H1 (cell line): ENCODE results near the gene DNASE1L1. TPM values are rescaled to one million over a fixed set of nuclear protein-coding genes. Genes with fewer than 3 reads are reported as not detected.
A peak's percentile ranks its signal among the peaks of the same experiment; 100 is the strongest.

ENCODE experiments used
- CTCF ChIA-PET: fragments of 300-600 bp; sonication (Branson Sonifier 250); formaldehyde crosslinking; loops from one replicate; lab custom pipeline; 2021; ENCODE audit not compliant: partially characterized antibody; lab: Charles Lee
- POLR2A ChIA-PET: fragments of 300-600 bp; sonication (Branson Sonifier 250); formaldehyde crosslinking; loops from one replicate; lab custom pipeline; 2021; ENCODE audit warnings: inconsistent platforms; ENCODE audit not compliant: partially characterized antibody; lab: Charles Lee
- DNase-seq, 2 experiments: peaks; one replicate each; pipeline versions ENCODE4 v3.0.0 to v3.0.0-alpha.2; 2010 to 2022; ENCODE audit warnings: low spot score in 2 of 2, low read depth in 1 of 2, mixed read lengths in 1 of 2
- FAIRE-seq: peaks from 2 replicates; lab custom pipeline; 2011; peaks lifted over from hg19 to GRCh38; lab: Jason Lieb, UNC
- H2AFZ ChIP-seq: 2 replicates; pipeline ENCODE4 v1.8.1; 2012; ENCODE audit warnings: low read length, inconsistent platforms
- H2AK5ac ChIP-seq: 2 replicates; pipeline ENCODE4 v1.6.1; 2013; ENCODE audit warnings: low read depth, low read length
- H2BK120ac ChIP-seq: replicated peaks from 2 replicates; pipeline ENCODE3; 2013; ENCODE audit warnings: low read depth, low read length, inconsistent platforms
- H2BK12ac ChIP-seq: 2 replicates; pipeline ENCODE4 v1.6.1; 2013; ENCODE audit warnings: low read depth, low read length
- H2BK15ac ChIP-seq: 2 replicates; pipeline ENCODE4 v1.6.1; 2013; ENCODE audit warnings: low read length
- H2BK20ac ChIP-seq: 2 replicates; pipeline ENCODE4 v1.6.1; 2013; ENCODE audit warnings: low read length
- H2BK5ac ChIP-seq: 2 replicates; pipeline ENCODE4 v1.6.1; 2013; ENCODE audit warnings: low read depth, low read length
- H3K14ac ChIP-seq: 2 replicates; pipeline ENCODE4 v1.6.1; 2013; ENCODE audit warnings: inconsistent platforms; ENCODE audit not compliant: insufficient read length
- H3K18ac ChIP-seq: 2 replicates; pipeline ENCODE4 v1.6.1; 2013; ENCODE audit warnings: low read length; ENCODE audit errors: extremely low read depth
- H3K23ac ChIP-seq: 2 replicates; pipeline ENCODE4 v1.6.1; 2013; ENCODE audit warnings: inconsistent platforms; ENCODE audit not compliant: insufficient read length
- H3K23me2 ChIP-seq: 2 replicates; pipeline ENCODE4 v1.6.1; 2013; ENCODE audit warnings: low read depth, low read length
- H3K27ac ChIP-seq: 2 replicates; pipeline ENCODE4 v1.6.1; 2011; ENCODE audit warnings: low read depth, low read length, inconsistent platforms
- H3K27me3 ChIP-seq, 4 experiments: replicated peaks in 1 of 4; 1 replicate in 1 of 4; 2 replicates in 3 of 4; pipeline versions ENCODE4 v1.6.1 to v1.8.1; 2011 to 2013; ENCODE audit warnings: low read length in 3 of 4, mild to moderate bottlenecking in 3 of 4, inconsistent platforms in 2 of 4, mixed read lengths in 2 of 4, moderate library complexity in 1 of 4; ENCODE audit not compliant: control insufficient read depth in 3 of 4, insufficient read depth in 3 of 4; ENCODE audit errors: extremely low read depth in 1 of 4
- H3K36me3 ChIP-seq, 4 experiments: 2 replicates each; pipeline versions ENCODE4 v1.6.1 to v1.8.1; 2011 to 2013; ENCODE audit warnings: mild to moderate bottlenecking in 4 of 4, low read length in 3 of 4, moderate library complexity in 2 of 4, control low read depth in 1 of 4, inconsistent platforms in 1 of 4; ENCODE audit not compliant: insufficient read depth in 4 of 4, control insufficient read depth in 2 of 4
- H3K4ac ChIP-seq: replicated peaks from 2 replicates; pipeline ENCODE3; 2013; ENCODE audit warnings: low read length, low read depth, mixed read lengths, inconsistent platforms; ENCODE audit not compliant: insufficient read length
- H3K4me1 ChIP-seq, 4 experiments: replicated peaks in 1 of 4; 1 replicate in 1 of 4; 2 replicates in 3 of 4; pipeline versions ENCODE4 v1.6.1 to v1.8.1; 2011 to 2013; ENCODE audit warnings: low read length in 3 of 4, inconsistent platforms in 2 of 4, mixed read lengths in 1 of 4; ENCODE audit not compliant: insufficient read depth in 4 of 4, control insufficient read depth in 3 of 4
- H3K4me2 ChIP-seq, 2 experiments: 2 replicates each; pipeline versions ENCODE4 v1.6.1 to v1.8.1; 2011 to 2013; ENCODE audit warnings: low read depth in 2 of 2, low read length in 2 of 2, control low read depth in 1 of 2, inconsistent platforms in 1 of 2, mild to moderate bottlenecking in 1 of 2; ENCODE audit not compliant: insufficient read depth in 1 of 2
- H3K4me3 ChIP-seq, 4 experiments: fragments of 200-600, 300-600 bp in 1 of 4; sonication (generic), shearing (Covaris generic), sonication (Bioruptor Twin) in 1 of 4; 2 replicates each; pipeline versions ENCODE4 v1.5.1 to v1.8.1; 2011 to 2016; ENCODE audit warnings: low read length in 4 of 4, low read depth in 3 of 4, control low read depth in 2 of 4, inconsistent platforms in 2 of 4, mild to moderate bottlenecking in 2 of 4, mixed read lengths in 1 of 4, moderate library complexity in 1 of 4; ENCODE audit not compliant: insufficient read depth in 2 of 4; ENCODE audit errors: extremely low read depth in 1 of 4
- H3K56ac ChIP-seq: replicated peaks from 2 replicates; pipeline ENCODE3; 2013; ENCODE audit warnings: low read depth, mild to moderate bottlenecking, mixed read lengths, low read length, inconsistent platforms; ENCODE audit not compliant: insufficient read length
- H3K79me1 ChIP-seq: 2 replicates; pipeline ENCODE4 v1.6.1; 2013; ENCODE audit warnings: low read depth, low read length, control low read depth
- H3K79me2 ChIP-seq, 2 experiments: 2 replicates each; pipeline versions ENCODE4 v1.6.1 to v1.8.1; 2012 to 2013; ENCODE audit warnings: low read length in 2 of 2, mild to moderate bottlenecking in 2 of 2, inconsistent platforms in 1 of 2; ENCODE audit not compliant: insufficient read depth in 2 of 2, control insufficient read depth in 1 of 2
- H3K9ac ChIP-seq, 4 experiments: replicated peaks in 1 of 4; 1 replicate in 1 of 4; 2 replicates in 3 of 4; pipeline versions ENCODE4 v1.6.1 to v1.8.1; 2011 to 2013; ENCODE audit warnings: low read depth in 3 of 4, low read length in 3 of 4, control low read depth in 2 of 4, mild to moderate bottlenecking in 2 of 4, moderate library complexity in 2 of 4, inconsistent platforms in 1 of 4; ENCODE audit errors: extremely low read depth in 1 of 4
- H3K9me3 ChIP-seq, 2 experiments: 2 replicates each; pipeline versions ENCODE4 v1.6.1 to v1.8.1; 2012 to 2013; ENCODE audit warnings: mild to moderate bottlenecking in 2 of 2, moderate library complexity in 2 of 2, control low read depth in 1 of 2, inconsistent platforms in 1 of 2, low read depth in 1 of 2, low read length in 1 of 2, mixed read lengths in 1 of 2; ENCODE audit not compliant: insufficient read depth in 2 of 2
- H4K20me1 ChIP-seq, 2 experiments: replicated peaks in 1 of 2; 2 replicates each; pipeline versions ENCODE3 to v1.8.1; 2011 to 2013; ENCODE audit warnings: inconsistent platforms in 2 of 2, low read length in 2 of 2, mild to moderate bottlenecking in 1 of 2; ENCODE audit not compliant: insufficient read depth in 2 of 2, control insufficient read depth in 1 of 2
- H4K5ac ChIP-seq: 2 replicates; pipeline ENCODE4 v1.6.1; 2013; ENCODE audit warnings: low read length, low read depth, mixed read lengths, inconsistent platforms; ENCODE audit not compliant: insufficient read length
- H4K8ac ChIP-seq: 2 replicates; pipeline ENCODE4 v1.8.0; 2013; ENCODE audit warnings: mild to moderate bottlenecking, moderate library complexity, low read length, inconsistent platforms; ENCODE audit not compliant: insufficient read depth; ENCODE audit errors: extremely low read depth
- H4K91ac ChIP-seq: replicated peaks from 2 replicates; pipeline ENCODE3; 2013; ENCODE audit warnings: low read length, mixed read lengths, inconsistent platforms; ENCODE audit not compliant: insufficient read length
- BRCA1 ChIP-seq: IDR thresholded peaks from 2 replicates; pipeline ENCODE4 v1.6.1; 2012; ENCODE audit warnings: low read depth, low read length, improper control_type of control experiment
- CBX8 ChIP-seq: fragments of 300-800, 300-1000 bp; sonication (generic); IDR thresholded peaks from 2 replicates; pipeline ENCODE4 v1.7.1; 2016; ENCODE audit warnings: low read depth, low read length, borderline replicate concordance
- CREB1 ChIP-seq: IDR thresholded peaks from 2 replicates; pipeline ENCODE4 v1.6.1; 2012; ENCODE audit warnings: inconsistent platforms
- HDAC6 ChIP-seq: IDR thresholded peaks from one replicate; pipeline ENCODE4 v1.7.1; 2012; ENCODE audit warnings: low read depth, mild to moderate bottlenecking, inconsistent platforms, low read length, moderate library complexity
- RAD21 ChIP-seq, 2 experiments: IDR thresholded peaks in 1 of 2; conservative IDR thresholded peaks in 1 of 2; 2 replicates each; pipeline ENCODE4 v1.6.1; 2011; ENCODE audit warnings: low read depth in 2 of 2, low read length in 2 of 2, improper control_type of control experiment in 1 of 2, inconsistent platforms in 1 of 2, mild to moderate bottlenecking in 1 of 2, moderate library complexity in 1 of 2
- RXRA ChIP-seq: IDR thresholded peaks from 2 replicates; pipeline ENCODE4 v1.6.1; 2011; ENCODE audit warnings: low read depth, mild to moderate bottlenecking, low read length, moderate library complexity; ENCODE audit not compliant: insufficient read depth
- SIRT6 ChIP-seq: IDR thresholded peaks from one replicate; pipeline ENCODE4 v1.7.1; 2012; ENCODE audit warnings: low read length, inconsistent platforms
- SP1 ChIP-seq: IDR thresholded peaks from 2 replicates; pipeline ENCODE4 v1.6.1; 2011; ENCODE audit warnings: low read depth, low read length
- SP4 ChIP-seq: IDR thresholded peaks from 2 replicates; pipeline ENCODE4 v1.6.1; 2012; ENCODE audit warnings: low read length, inconsistent platforms
- TAF7 ChIP-seq: optimal IDR thresholded peaks from 2 replicates; pipeline ENCODE3; 2011; ENCODE audit warnings: low read depth, mild to moderate bottlenecking, inconsistent platforms, low read length, moderate library complexity, borderline replicate concordance
- WGBS, 2 experiments: shearing (Covaris generic) in 1 of 2; methylation state at CpG; one replicate each; pipeline versions ENCODE4 v1.1.6 to v1.1.7; 2013 to 2015; ENCODE audit warnings: low lambda C conversion rate in 2 of 2, mixed read lengths in 2 of 2, inconsistent platforms in 1 of 2, low coverage in 1 of 2, missing lambda C conversion rate in 1 of 2; ENCODE audit not compliant: insufficient replicate concordance in 2 of 2, insufficient coverage in 1 of 2, insufficient read length in 1 of 2; ENCODE audit errors: extremely low coverage in 1 of 2, missing lambda C conversion rate in 1 of 2; 5-methylcytosine and 5-hydroxymethylcytosine counted together
- polyA plus RNA-seq, 7 experiments: library from polyadenylated mRNA; depleted of rRNA in 3 of 7; stranded (reverse) in 5 of 7; unstranded in 2 of 7; fragments of >200 nt in 5 of 7; fragments of 200-250 nt in 2 of 7; gene quantifications; 1 replicate in 5 of 7; 2 replicates in 1 of 7; 4 replicates in 1 of 7; pipeline versions ENCODE4 v1.2.1 to v1.2.3, GENCODE V29; 2011 to 2013; ENCODE audit warnings: missing spikeins in 2 of 7, mixed read lengths in 2 of 7
- total RNA-seq: library from RNA; stranded (reverse); fragmentation: NEBNext Ultra II Directional; extraction: Animal tissue kit (Norgen Biotek cat#: 25700); gene quantifications from 2 replicates; pipeline ENCODE4 v1.2.1, GENCODE V29; 2021
- TF ChIP-seq, protein P1 (sequence below): IDR thresholded peaks from 2 replicates; pipeline ENCODE4 v1.6.1; 2012; ENCODE audit warnings: inconsistent platforms

Gene DNASE1L1
- total and polyA plus RNA-seq, 2 of the 8 experiments (the other 6 are each of a cell fraction or from before 2014, with no cell fraction given), result 8.7 to 30.0 TPM

- Histone ChIP-seq H4K5ac (peak overlapping the region; percentile 76), H3K9ac (peak overlapping the region; percentile 92 to 97 (median 94)), H3K23ac (no peak overlapping the region), H2BK20ac (no peak overlapping the region), H4K91ac (no peak overlapping the region), H2AFZ (no peak overlapping the region), H3K56ac (no peak overlapping the region), H3K18ac (peak overlapping the region; percentile 32), H3K14ac (no peak overlapping the region), H3K9me3 (no peaks in the 10 kb centered on the region), H2BK5ac (peak overlapping the region; percentile 94), H3K4me2 (peak overlapping the region; percentile 68 to 86), H3K79me1 (0 out of 2 replicates have a peak, but pooled peaks cover 3% of the 10 kb centered on the region), H2BK12ac (0 out of 2 replicates have a peak overlapping the region, but pooled peaks have one; percentile 50), H4K20me1 (peaks cover 11 to 17% of the 10 kb centered on the region in 2 experiments), H2AK5ac (peak overlapping the region; percentile 48; the same call in 1 of the 2 replicates), H3K27me3 (no peaks in the 10 kb centered on the region; a peak in 2 of 7 replicates), H3K27ac (peak overlapping the region; percentile 97), H3K4me1 (peaks cover 0 to 18% (median 11%) of the 10 kb centered on the region in 4 experiments; a peak in 6 of 7 replicates), H2BK120ac (no peak overlapping the region), H3K4me3 (peak overlapping the region; percentile 82 to 96 (median 90)), H3K36me3 (peaks cover 15 to 30% (median 20%) of the 10 kb centered on the region in 4 experiments), H3K23me2 (peaks cover 5% of the 10 kb centered on the region; the same call in 1 of the 2 replicates), H4K8ac (peak overlapping the region; percentile 93; the same call in 1 of the 2 replicates), H3K79me2 (peaks cover 8 to 47% of the 10 kb centered on the region in 2 experiments; a peak in 3 of 4 replicates), H2BK15ac (no peak overlapping the region), H3K4ac (no peak overlapping the region)
- ChIA-PET CTCF (interaction anchor here (0.5 kb wide), 2 partner anchors 27 to 165 kb away, joined by 3 read pairs; partner anchors contain the start of gene RPL10), POLR2A (interaction anchor here (0.6 to 11.8 kb wide), 12 partner anchors 11 to 399 kb away, joined by 3 to 348 read pairs (median 4); partner anchors contain the start of genes DNASE1L1, EMD, RPL10 and TMEM187)
- WGBS, 2 experiments, result 4% methylated on average over 11 of the region's 77 CpGs; no CpG with 5 or more reads in 1 of the 2 experiments
- DNase-seq, result peak; percentile 56 to 82
- no peak for FAIRE-seq
- no peak for TF ChIP-seq SIRT6
- no peak for TF ChIP-seq TAF7
- TF ChIP-seq, protein P1, sequence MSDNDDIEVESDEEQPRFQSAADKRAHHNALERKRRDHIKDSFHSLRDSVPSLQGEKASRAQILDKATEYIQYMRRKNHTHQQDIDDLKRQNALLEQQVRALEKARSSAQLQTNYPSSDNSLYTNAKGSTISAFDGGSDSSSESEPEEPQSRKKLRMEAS, result peak; percentile 89
- TF ChIP-seq HDAC6, result no peak
- TF ChIP-seq CBX8, result no peak
- TF ChIP-seq SP1, result peak; percentile 49; the same call in 1 of the 2 replicates
- peak; percentile 51; the same call in 1 of the 2 replicates for TF ChIP-seq SP4
- TF ChIP-seq CREB1, result 0 out of 2 replicates have a peak, but pooled peaks have one; percentile 40
- TF ChIP-seq BRCA1, result no peak
- no peak for TF ChIP-seq RXRA
- TF ChIP-seq RAD21 (IDR thresholded peaks at IDR 0.05 in 1 of 2, conservative IDR thresholded peaks at IDR 0.05 in 1 of 2; ENCODE audit: low read depth in 2 of 2, low read length in 2 of 2), result no peak
These were observed 37.9 kb downstream of the DNASE1L1 start for GRCh38 chrX:154371017-154371788.
